ENCODE measurements around the gene SERGEF. TPM values are rescaled to one million over a fixed set of nuclear protein-coding genes. Genes with fewer than 3 reads are reported as not detected.

The SERGEF gene
- total and polyA plus RNA-seq, 2 of the 4 experiments (the other 2 are of a cell fraction): 12.2 to 18.1 TPM

GRCh38 chr11:17894929-17895658 lies 117.8 kb downstream of the SERGEF start:
- Histone ChIP-seq H2BK5ac (ENCODE audit: low read depth, low read length, poor library complexity, severe bottlenecking) (no peak overlapping the region), H3K79me1 (ENCODE audit: low read depth in 1 of 2, low read length in 2 of 2) (no peaks in the 10 kb centered on the region), H3K9me3 (ENCODE audit: control insufficient read depth, insufficient read depth, low read length) (no peaks in the 10 kb centered on the region), H2BK120ac (ENCODE audit: low read depth, low read length) (no peak overlapping the region), H3K9me1 (ENCODE audit: insufficient read depth, low read length) (no peaks in the 10 kb centered on the region; the same call in 1 of the 2 replicates), H3K36me3 (ENCODE audit: control insufficient read depth, insufficient read depth, low read length) (0 out of 2 replicates have a peak, but pooled peaks cover 4% of the 10 kb centered on the region), H4K91ac (ENCODE audit: insufficient read depth, low read depth, low read length) (no peak overlapping the region), H4K8ac (ENCODE audit: low read depth in 2 of 2, low read length in 2 of 2) (no peak overlapping the region), H3K56ac (ENCODE audit: extremely low read depth, insufficient read depth, low read length) (no peak overlapping the region), H2BK15ac (ENCODE audit: low read depth, low read length) (no peak overlapping the region), H3K4me2 (ENCODE audit: low read depth, low read length) (no peak overlapping the region), H3K27ac (ENCODE audit: insufficient read depth, low read length) (no peak overlapping the region), H2AK9ac (replicated peaks; ENCODE audit: low read depth, low read length, poor library complexity) (no peak overlapping the region), H4K5ac (ENCODE audit: low read depth, low read length) (no peak overlapping the region), H2BK20ac (ENCODE audit: low read depth, low read length) (no peak overlapping the region), H3K4ac (ENCODE audit: low read depth, low read length) (no peak overlapping the region), H3K14ac (replicated peaks; ENCODE audit: low read depth, low read length) (no peak overlapping the region), H4K20me1 (ENCODE audit: insufficient read depth, low read length) (no peaks in the 10 kb centered on the region), H3K4me3 (ENCODE audit: insufficient read depth, low read depth, low read length) (no peak overlapping the region), H3K4me1 (ENCODE audit: control insufficient read depth, insufficient read depth, low read length) (peaks cover 2% of the 10 kb centered on the region; the same call in 1 of the 2 replicates), H2AK5ac (ENCODE audit: low read depth, low read length) (no peak overlapping the region), H2AFZ (replicated peaks; ENCODE audit: low read length, poor library complexity) (no peak overlapping the region), H3K27me3 (ENCODE audit: control insufficient read depth, insufficient read depth, low read length) (no peaks in the 10 kb centered on the region), H3K23ac (ENCODE audit: low read depth, low read length) (no peak overlapping the region), H3K9ac (ENCODE audit: low read depth, low read length) (no peak overlapping the region), H3K18ac (ENCODE audit: low read depth, low read length) (no peak overlapping the region)
- ChIA-PET POLR2A (ENCODE audit: unreplicated experiment) (no interaction called here), CTCF (interaction anchor here (0.8 to 1.3 kb wide), 4 partner anchors 23 to 165 kb away, joined by 3 read pairs; no protein-coding TSS in a partner anchor)
- DNase-seq (peak; percentile 32), ATAC-seq (ENCODE audit: low read depth) (peak; percentile 56)
- in situ Hi-C loops (cut with MboI; ENCODE audit: low sequenced_read_pairs): no loop called here
- no TSS peak for BruUV-seq (replicated peaks)
- no CpG with 5 or more reads among the region's 5 CpGs for WGBS, 2 experiments (ENCODE audit: extremely low coverage in 2 of 2, insufficient read length in 1 of 2)
- intact Hi-C loops (cut with micrococcal nuclease): no loop called here
- TF ChIP-seq POLR2A (IDR thresholded peaks at IDR 0.05; ENCODE audit: low read depth, low read length) (no peak), RCOR1 (IDR thresholded peaks at IDR 0.05; ENCODE audit: insufficient replicate concordance, low read length) (no peak), MXI1 (IDR thresholded peaks at IDR 0.05; ENCODE audit: borderline replicate concordance, low read depth, low read length) (no peak), CEBPB (IDR thresholded peaks at IDR 0.05; ENCODE audit: low read depth, low read length) (no peak), FOS (IDR thresholded peaks at IDR 0.05; ENCODE audit: low read depth, low read length) (no peak), MAFK (IDR thresholded peaks at IDR 0.05; ENCODE audit: low read depth, low read length) (no peak), CHD1 (IDR thresholded peaks at IDR 0.05; ENCODE audit: low read depth, low read length) (no peak), CTCF (conservative IDR thresholded peaks at IDR 0.05; ENCODE audit: low read depth, low read length) (no peak), RFX5 (IDR thresholded peaks at IDR 0.05; ENCODE audit: low read depth, low read length) (no peak), RAD21 (IDR thresholded peaks at IDR 0.05; ENCODE audit: low read length) (no peak), MAZ (IDR thresholded peaks at IDR 0.05; ENCODE audit: borderline replicate concordance, low read depth, low read length) (no peak), ELK1 (IDR thresholded peaks at IDR 0.05; ENCODE audit: borderline replicate concordance, low read depth, low read length) (no peak), SMC3 (IDR thresholded peaks at IDR 0.05; ENCODE audit: low read depth, low read length) (no peak), USF2 (IDR thresholded peaks at IDR 0.05; ENCODE audit: low read depth, low read length) (no peak), BHLHE40 (IDR thresholded peaks at IDR 0.05; ENCODE audit: low read depth, low read length) (no peak), NFE2L2 (IDR thresholded peaks at IDR 0.05; ENCODE audit: low read depth, low read length) (no peak)
- dilution Hi-C loops (cut with HindIII; ENCODE audit: low sequenced_read_pairs, unreplicated experiment): no loop called here

All from IMR-90 (cell line).